NCI-H460 (cell line): ENCODE measurements around the gene C2orf72. TPM values are rescaled to one million over a fixed set of nuclear protein-coding genes. Genes with fewer than 3 reads are reported as not detected.
"Not testable (repeated sequence)": the region's sequence is repeated elsewhere in the genome, so short reads cannot be mapped to it uniquely, and the experiment has no call there.

Experiments
- DNase-seq: peaks from one replicate; pipeline ENCODE4 v3.0.0-alpha.2; 2016; ENCODE audit warnings: low read depth; ENCODE audit errors: extremely low read depth
- polyA plus RNA-seq: library from polyadenylated mRNA; depleted of rRNA; stranded (reverse); fragments of >200 nt; gene quantifications from 2 replicates; pipeline ENCODE4 v1.2.3, GENCODE V29; 2014; cell fraction: nucleus; rRNA removed
- total RNA-seq: library from RNA; depleted of rRNA; stranded (reverse); fragments of >200 nt; shearing (Covaris generic); gene quantifications from 2 replicates; pipeline ENCODE4 v1.2.3, GENCODE V29; 2014; rRNA removed

The C2orf72 gene
- 1.1 and 2.0 TPM in 2 replicates for total RNA-seq
- polyA plus RNA-seq: 0.74 and 1.1 TPM in 2 replicates

- DNase-seq: no peak
These were observed at the start of gene C2orf72 for GRCh38 chr2:231037202-231037730. Gene C2orf72 (plus strand): TSS chr2:231037523. CDS start chr2:231037566, 43 bp downstream.

DNA sequence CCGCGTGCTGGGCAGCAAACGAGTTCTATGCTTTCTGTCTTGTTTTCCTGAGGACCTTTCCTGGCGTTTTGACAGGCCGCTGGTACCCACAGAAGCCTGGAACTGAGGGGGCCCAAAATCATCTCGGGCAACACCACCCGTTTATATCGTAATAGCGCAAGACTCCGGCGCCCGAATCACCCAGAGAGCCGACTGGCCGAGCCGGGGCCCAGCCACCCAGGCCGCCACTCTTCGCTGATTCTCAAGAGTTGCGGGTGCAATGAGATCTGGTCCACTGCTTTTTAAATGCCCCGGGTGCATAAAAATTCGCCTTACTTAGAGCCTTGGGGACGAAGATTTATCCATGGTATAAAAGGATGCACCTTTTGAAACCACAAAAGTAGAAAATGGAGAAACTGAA, 47.6 kb upstream of the C2orf72 start:
- no peak for DNase-seq

- DNase-seq: no peak
These were observed 47.0 kb upstream of the C2orf72 start for GRCh38 chr2:230990131-230990898.

DNA sequence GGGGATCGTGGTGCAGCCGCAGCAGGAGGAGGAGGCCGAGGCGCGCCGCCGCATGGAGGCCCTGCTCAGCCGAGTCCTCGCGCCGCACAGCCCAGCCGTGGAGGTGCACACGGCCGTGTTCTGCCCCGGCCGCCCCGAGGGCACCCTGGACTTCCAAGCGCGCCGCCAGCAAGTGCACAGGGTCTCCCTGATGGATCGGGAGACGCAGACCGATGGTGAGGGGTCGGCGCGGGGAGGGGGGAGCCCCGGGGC, 46.5 kb upstream of the C2orf72 start:
- no peak for DNase-seq

GRCh38 chr2:230991598-230991997, 45.7 kb upstream of the C2orf72 start:
- DNase-seq: no peak

- DNase-seq: no peak
These were observed 41.5 kb upstream of the C2orf72 start, which contains the start of gene SPATA3 for GRCh38 chr2:230995821-230996220. Gene SPATA3 (plus strand): TSS chr2:230996121. CDS start chr2:230996234, 113 bp downstream.

GRCh38 chr2:230996661-230997060, 40.7 kb upstream of the C2orf72 start:
- DNase-seq: no peak

- DNase-seq: no peak
These were observed 38.4 kb upstream of the C2orf72 start for GRCh38 chr2:230998882-230999281.

- DNase-seq: no peak
These were observed 37.8 kb upstream of the C2orf72 start for GRCh38 chr2:230999477-230999876.

DNA sequence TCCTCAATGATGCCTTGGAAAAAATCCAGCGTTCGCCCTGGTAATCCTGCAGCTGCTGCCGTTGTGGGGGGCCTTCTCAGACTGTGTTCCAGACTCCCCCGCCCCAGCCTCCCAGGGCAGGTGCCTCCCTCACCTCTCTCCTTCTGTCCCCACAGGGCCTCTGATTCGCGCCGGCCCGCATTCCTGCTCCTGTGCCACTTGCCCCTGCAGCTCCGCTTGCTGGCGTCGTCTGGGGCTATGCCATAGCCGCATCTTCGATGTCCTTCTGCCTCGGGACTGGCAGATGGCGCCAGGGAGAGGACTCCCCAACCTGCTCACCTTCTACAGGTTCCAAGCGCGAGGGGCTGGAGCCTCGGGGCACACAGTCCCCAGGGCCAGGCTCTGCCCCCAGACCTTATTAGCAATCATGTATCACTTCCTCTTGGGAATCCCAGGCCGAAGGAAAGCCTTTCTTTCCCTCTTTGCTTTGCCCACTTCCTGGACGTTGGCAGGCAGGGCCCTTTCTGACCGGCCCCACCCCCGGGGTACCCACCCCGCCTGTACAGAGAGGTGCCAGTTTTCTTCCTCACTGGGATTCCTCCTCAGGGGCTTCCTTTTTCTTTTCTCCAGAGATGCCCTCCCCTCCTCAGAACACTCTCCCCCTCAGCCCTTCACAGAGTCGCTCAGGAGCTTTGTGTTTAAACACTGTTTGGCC, 37.0 kb upstream of the C2orf72 start:
- no peak for DNase-seq

DNA sequence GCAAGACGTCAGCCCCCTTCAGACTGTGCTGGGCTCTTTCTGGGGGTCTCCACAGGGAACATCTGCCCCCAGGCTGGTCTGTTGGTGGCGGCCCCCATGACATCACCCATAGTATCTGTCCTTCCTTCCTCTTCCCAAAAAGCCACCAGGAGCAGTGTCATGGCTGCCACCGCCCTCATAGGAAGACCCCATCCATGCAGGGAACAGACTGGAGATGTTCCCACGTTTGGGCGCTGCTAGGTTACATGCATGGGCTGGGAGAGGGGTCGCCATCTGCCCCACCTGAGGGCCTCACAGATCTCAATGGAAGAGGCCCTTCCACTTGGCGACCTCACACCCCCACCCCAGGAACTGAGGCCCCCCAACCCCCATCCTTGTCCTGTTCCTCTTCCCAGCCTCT, 36.3 kb upstream of the C2orf72 start:
- no peak for DNase-seq

DNA sequence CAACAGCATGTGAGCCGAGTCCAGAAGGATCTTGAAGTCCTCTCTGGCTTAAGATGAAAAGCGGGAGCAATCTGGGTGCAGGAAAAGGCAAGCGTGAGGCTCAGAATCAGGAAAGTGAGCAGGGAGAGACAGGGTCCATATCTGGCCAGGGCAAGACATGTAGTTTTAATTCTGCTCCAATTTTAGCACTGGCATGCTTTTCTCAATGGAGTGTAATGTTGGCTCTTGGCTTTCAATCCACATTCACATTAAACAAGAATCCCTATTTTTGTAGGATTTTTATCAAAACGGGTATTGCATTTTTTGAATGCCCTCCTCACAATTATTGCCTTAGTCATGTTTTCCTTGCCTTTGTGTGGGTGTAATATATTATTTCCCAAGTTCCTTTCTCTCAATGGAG, 35.4 kb upstream of the C2orf72 start:
- no peak for DNase-seq

DNA sequence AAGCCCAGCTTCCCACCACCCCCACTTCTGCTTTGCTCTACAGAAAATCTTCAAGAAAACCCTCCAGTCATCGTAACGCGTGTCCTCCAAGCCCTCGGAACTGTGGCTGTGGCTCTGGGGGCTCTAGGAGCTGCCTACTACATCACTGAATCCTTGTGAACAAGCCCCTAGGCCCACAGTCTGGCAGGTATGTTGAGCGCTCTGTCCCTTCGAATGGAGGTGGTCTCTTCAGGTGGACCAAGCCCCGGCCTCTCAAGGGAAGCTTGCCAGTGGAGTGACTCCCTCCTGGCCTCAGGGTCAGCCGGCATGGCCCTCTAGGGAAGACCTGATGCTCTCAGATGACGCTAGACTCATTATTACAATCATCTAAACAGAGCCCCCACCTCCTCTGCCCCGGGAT, 34.7 kb upstream of the C2orf72 start:
- no peak for DNase-seq

DNA sequence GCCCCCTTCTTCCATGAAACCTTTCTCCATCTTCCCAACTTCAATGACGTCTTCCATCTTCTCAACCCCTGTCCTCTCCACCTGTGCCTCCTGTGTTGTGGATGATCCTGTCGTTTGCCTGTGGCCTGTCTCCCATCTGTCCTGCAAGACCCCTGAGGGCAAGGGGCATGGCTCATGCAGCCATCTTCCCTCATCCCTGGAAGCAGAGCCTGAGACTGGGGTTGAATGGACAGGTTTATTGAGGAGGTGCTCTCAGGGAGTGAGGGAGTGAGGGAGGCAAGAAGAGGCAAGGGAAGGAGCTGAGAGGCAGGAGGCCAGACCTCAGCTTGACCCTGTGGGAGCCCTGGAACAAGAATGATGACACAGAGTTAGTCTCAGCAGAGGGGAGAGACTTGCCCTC, 34.1 kb upstream of the C2orf72 start:
- DNase-seq: no peak

GRCh38 chr2:231004930-231005329, 32.4 kb upstream of the C2orf72 start:
- not testable (repeated sequence) for DNase-seq

GRCh38 chr2:231007286-231008098, 29.8 kb upstream of the C2orf72 start:
- DNase-seq: no peak

- DNase-seq: no peak
These were observed 29.2 kb upstream of the C2orf72 start for GRCh38 chr2:231008131-231008530.

- DNase-seq: no peak
These were observed 27.9 kb upstream of the C2orf72 start for GRCh38 chr2:231009236-231009919.

- no peak for DNase-seq
These were observed 27.1 kb upstream of the C2orf72 start for GRCh38 chr2:231010201-231010730.

DNA sequence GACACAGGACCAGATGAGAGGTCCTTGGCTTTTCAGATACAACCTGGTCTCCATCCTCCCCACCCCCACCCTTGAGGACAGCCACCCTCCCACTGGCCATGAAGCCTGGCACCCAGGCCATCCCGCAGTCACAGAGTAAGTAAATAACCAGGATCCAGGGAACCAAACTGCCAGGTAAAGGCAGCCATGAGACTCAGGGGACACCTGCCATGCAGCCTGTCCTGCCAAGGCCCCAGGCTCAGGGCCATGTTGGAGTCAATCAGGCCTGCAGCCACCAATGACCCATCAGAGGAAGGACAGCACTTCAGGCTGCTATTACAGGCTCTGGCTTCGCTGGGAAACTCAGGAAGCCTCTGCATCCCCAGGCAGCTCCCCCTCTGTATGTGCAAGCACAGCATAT, 25.8 kb upstream of the C2orf72 start:
- no peak for DNase-seq
